ENCODE results near the gene NT5DC1. TPM values are rescaled to one million over a fixed set of nuclear protein-coding genes. Genes with fewer than 3 reads are reported as not detected.
A peak's percentile ranks its signal among the peaks of the same experiment; 100 is the strongest.

Gene NT5DC1
- total and polyA plus RNA-seq, 2 donors (not counting 1 experiment from before 2014, with no cell fraction given) = 26.4 to 54.8 TPM

DNA sequence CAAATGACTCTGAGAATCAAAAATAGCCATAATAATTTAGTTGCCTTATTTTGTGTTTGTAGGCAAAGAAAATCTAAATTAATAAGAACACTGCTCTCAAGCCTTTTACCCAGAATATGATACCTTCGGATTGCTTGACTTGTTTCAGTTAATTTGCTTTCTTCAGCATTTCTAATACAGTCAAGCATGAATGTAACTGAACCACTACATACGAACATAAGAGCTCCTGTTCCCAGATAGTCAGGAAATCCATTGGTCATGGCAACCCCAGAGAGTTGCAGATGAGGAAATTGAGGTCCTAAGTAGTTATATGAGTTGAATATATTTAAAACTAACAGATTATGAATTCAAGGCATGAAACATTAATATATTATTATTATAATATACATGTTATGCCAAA is 42.9 kb upstream of the NT5DC1 start:
- Histone ChIP-seq H4K20me1 (ENCODE audit: control insufficient read depth, insufficient read depth, low read length, poor library complexity, severe bottlenecking) (no peaks in the 10 kb centered on the region), H3K36me3 (replicated peaks in 1 of 2; ENCODE audit: control extremely low read depth in 1 of 2, control insufficient read depth in 1 of 2, extremely low read depth in 1 of 2, insufficient read depth in 2 of 2, low read length in 1 of 2) (no peaks in the 10 kb centered on the region), H3K27ac (ENCODE audit: low read length in 2 of 2) (no peak overlapping the region), H3K9me3 (ENCODE audit: control extremely low read depth in 1 of 3, control insufficient read depth in 2 of 3, insufficient read depth in 1 of 3, low read length in 2 of 3) (no peaks in the 10 kb centered on the region), H3K4me3 (ENCODE audit: control extremely low read depth in 1 of 5, extremely low read depth in 1 of 5, insufficient read depth in 1 of 5, low read depth in 2 of 5, low read length in 4 of 5) (no peak overlapping the region), H3K9ac (ENCODE audit: low read length) (no peak overlapping the region), H3K27me3 (replicated peaks in 1 of 4; ENCODE audit: control extremely low read depth in 1 of 4, control insufficient read depth in 3 of 4, insufficient read depth in 4 of 4, low read length in 3 of 4) (peaks cover 0 to 5% (median 2%) of the 10 kb centered on the region in 4 experiments), H3K4me1 (ENCODE audit: control insufficient read depth in 2 of 2, insufficient read depth in 2 of 2, low read length in 2 of 2) (no peaks in the 10 kb centered on the region), H3K4me2 (replicated peaks; ENCODE audit: low read depth, low read length, poor library complexity, severe bottlenecking) (no peak overlapping the region), H2AFZ (ENCODE audit: insufficient read depth, low read depth, low read length, poor library complexity, severe bottlenecking) (no peak overlapping the region), H3K79me2 (ENCODE audit: control insufficient read depth, insufficient read depth, low read length) (no peaks in the 10 kb centered on the region)
- TF ChIP-seq, protein P1, sequence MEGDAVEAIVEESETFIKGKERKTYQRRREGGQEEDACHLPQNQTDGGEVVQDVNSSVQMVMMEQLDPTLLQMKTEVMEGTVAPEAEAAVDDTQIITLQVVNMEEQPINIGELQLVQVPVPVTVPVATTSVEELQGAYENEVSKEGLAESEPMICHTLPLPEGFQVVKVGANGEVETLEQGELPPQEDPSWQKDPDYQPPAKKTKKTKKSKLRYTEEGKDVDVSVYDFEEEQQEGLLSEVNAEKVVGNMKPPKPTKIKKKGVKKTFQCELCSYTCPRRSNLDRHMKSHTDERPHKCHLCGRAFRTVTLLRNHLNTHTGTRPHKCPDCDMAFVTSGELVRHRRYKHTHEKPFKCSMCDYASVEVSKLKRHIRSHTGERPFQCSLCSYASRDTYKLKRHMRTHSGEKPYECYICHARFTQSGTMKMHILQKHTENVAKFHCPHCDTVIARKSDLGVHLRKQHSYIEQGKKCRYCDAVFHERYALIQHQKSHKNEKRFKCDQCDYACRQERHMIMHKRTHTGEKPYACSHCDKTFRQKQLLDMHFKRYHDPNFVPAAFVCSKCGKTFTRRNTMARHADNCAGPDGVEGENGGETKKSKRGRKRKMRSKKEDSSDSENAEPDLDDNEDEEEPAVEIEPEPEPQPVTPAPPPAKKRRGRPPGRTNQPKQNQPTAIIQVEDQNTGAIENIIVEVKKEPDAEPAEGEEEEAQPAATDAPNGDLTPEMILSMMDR (IDR thresholded peaks at IDR 0.05) = no peak
- no peak for TF ChIP-seq EZH2 (IDR thresholded peaks at IDR 0.05; ENCODE audit: borderline replicate concordance, insufficient read depth, low read depth, low read length, poor library complexity, severe bottlenecking)
- no peak overlapping the region for H3K4me3 Mint-ChIP-seq
- POLR2A ChIA-PET = no interaction called here
- ATAC-seq (ENCODE audit: low read depth) = no peak
- no peaks in the 10 kb centered on the region for H3K9me3 Mint-ChIP-seq (ENCODE audit: insufficient read depth)
- no peak overlapping the region for H3K27ac Mint-ChIP-seq
- peaks cover 14% of the 10 kb centered on the region for H3K27me3 Mint-ChIP-seq
- CTCF ChIA-PET = no interaction called here
- WGBS (ENCODE audit: insufficient coverage) = no CpG with 5 or more reads among the region's 2 CpGs
- intact Hi-C loops (cut with micrococcal nuclease) = no loop called here
- peaks cover 6% of the 10 kb centered on the region for H3K4me1 Mint-ChIP-seq
- DNase-seq = no peak

DNA sequence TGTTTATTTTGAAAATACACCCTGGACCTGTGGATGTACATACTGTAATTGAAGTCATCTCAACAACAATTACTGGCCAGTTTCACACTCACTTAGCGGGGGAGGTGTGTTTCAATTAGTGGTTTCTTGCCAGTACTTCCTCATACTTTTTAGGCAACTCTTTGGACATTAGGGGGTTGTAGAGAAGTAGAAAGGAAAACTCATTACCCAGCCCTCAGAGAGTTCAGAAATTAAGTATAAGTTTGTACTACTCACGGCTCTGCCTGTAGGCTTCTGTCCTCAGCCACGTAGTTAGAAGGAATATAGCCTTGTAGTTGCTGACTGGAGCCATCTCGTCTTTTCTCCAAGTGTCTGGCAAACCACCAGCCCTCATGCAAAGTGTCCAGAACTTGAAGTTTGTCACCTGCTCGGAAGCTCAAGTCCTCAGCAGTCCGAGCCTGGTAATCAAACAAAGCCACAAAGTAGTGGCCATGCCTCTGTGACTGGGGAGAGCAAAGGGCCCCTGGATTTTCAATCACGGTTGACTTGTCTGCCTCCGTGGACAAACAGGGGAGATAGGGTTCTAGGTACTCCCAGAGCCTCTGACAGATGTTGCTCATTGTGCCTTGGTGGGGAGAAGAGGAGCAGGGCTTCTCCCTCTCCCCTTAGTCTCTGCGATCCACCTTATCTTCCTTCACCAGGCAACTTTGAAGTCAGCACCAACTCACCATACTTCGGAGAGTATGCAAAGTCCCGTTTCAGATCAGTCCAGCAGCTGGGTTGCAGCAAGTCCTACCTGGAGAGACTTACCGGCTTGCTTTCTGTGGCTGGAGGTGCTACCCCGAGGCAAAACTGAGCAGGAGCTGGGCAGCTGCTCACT is 40.7 kb upstream of the NT5DC1 start:
- peaks cover 6% of the 10 kb centered on the region for H3K4me1 Mint-ChIP-seq
- H3K4me2 ChIP-seq (replicated peaks; ENCODE audit: low read depth, low read length, poor library complexity, severe bottlenecking) = peak overlapping the region; percentile 0
- no peak overlapping the region for H3K27ac ChIP-seq (ENCODE audit: low read length in 2 of 2)
- H3K36me3 ChIP-seq (replicated peaks in 1 of 2; ENCODE audit: control extremely low read depth in 1 of 2, control insufficient read depth in 1 of 2, extremely low read depth in 1 of 2, insufficient read depth in 2 of 2, low read length in 1 of 2) = no peaks in the 10 kb centered on the region
- no peaks in the 10 kb centered on the region for H4K20me1 ChIP-seq (ENCODE audit: control insufficient read depth, insufficient read depth, low read length, poor library complexity, severe bottlenecking)
- H3K4me1 ChIP-seq (ENCODE audit: control insufficient read depth in 2 of 2, insufficient read depth in 2 of 2, low read length in 2 of 2) = no peaks in the 10 kb centered on the region
- no peak for TF ChIP-seq EZH2 (IDR thresholded peaks at IDR 0.05; ENCODE audit: borderline replicate concordance, insufficient read depth, low read depth, low read length, poor library complexity, severe bottlenecking)
- TF ChIP-seq, protein P1 (IDR thresholded peaks at IDR 0.05) = no peak
- peak overlapping the region; percentile 21 for H2AFZ ChIP-seq (ENCODE audit: insufficient read depth, low read depth, low read length, poor library complexity, severe bottlenecking)
- intact Hi-C loops (cut with micrococcal nuclease) = no loop called here
- H3K4me3 Mint-ChIP-seq = no peak overlapping the region
- WGBS (ENCODE audit: insufficient coverage) = 65% methylated on average over 7 of the region's 13 CpGs
- DNase-seq = peak; percentile 8
- H3K27ac Mint-ChIP-seq = no peak overlapping the region
- H3K79me2 ChIP-seq (ENCODE audit: control insufficient read depth, insufficient read depth, low read length) = no peaks in the 10 kb centered on the region
- peaks cover 0 to 5% (median 2%) of the 10 kb centered on the region in 4 experiments for H3K27me3 ChIP-seq (replicated peaks in 1 of 4; ENCODE audit: control extremely low read depth in 1 of 4, control insufficient read depth in 3 of 4, insufficient read depth in 4 of 4, low read length in 3 of 4)
- H3K9me3 ChIP-seq (ENCODE audit: control extremely low read depth in 1 of 3, control insufficient read depth in 2 of 3, insufficient read depth in 1 of 3, low read length in 2 of 3) = no peaks in the 10 kb centered on the region
- CTCF ChIA-PET = interaction anchor here (1.0 kb wide), 1 partner anchor 47 kb away, joined by 3 read pairs; no protein-coding TSS in a partner anchor
- peaks cover 14% of the 10 kb centered on the region for H3K27me3 Mint-ChIP-seq
- POLR2A ChIA-PET = no interaction called here
- no peak for ATAC-seq (ENCODE audit: low read depth)
- no peaks in the 10 kb centered on the region for H3K9me3 Mint-ChIP-seq (ENCODE audit: insufficient read depth)
- no peak overlapping the region for H3K9ac ChIP-seq (ENCODE audit: low read length)
- peak overlapping the region in 1 of 5 experiments; percentile 5 for H3K4me3 ChIP-seq (ENCODE audit: control extremely low read depth in 1 of 5, extremely low read depth in 1 of 5, insufficient read depth in 1 of 5, low read depth in 2 of 5, low read length in 4 of 5)
